HG03565 (cell line): Measurements from ENCODE around the gene P4HTM.
A peak's percentile ranks its signal among the peaks of the same experiment; 100 is the strongest.

Experiments
- ATAC-seq: cut with Tn5 transposase; IDR thresholded peaks from one replicate; pipeline ENCODE4 v1.9.1; 2021; ENCODE audit warnings: mild to moderate bottlenecking, moderate library complexity; ENCODE audit not compliant: unreplicated experiment

Gene P4HTM

GRCh38 chr3:48983096-48983495 is 6.9 kb upstream of the P4HTM start:
- no peak for ATAC-seq

GRCh38 chr3:48984663-48985062 is 5.4 kb upstream of the P4HTM start:
- ATAC-seq: no peak

- no peak for ATAC-seq
These were observed 4.1 kb upstream of the P4HTM start for GRCh38 chr3:48985831-48986376.

- ATAC-seq: no peak
These were observed 780 bp upstream of the P4HTM start for GRCh38 chr3:48989126-48989795.

- ATAC-seq: no peak
These were observed 812 bp downstream of the P4HTM start for GRCh38 chr3:48990636-48991469.

- no peak for ATAC-seq
These were observed 2.0 kb downstream of the P4HTM start for GRCh38 chr3:48991851-48992545.

- no peak for ATAC-seq
These were observed 3.8 kb downstream of the P4HTM start for GRCh38 chr3:48993834-48994233.

GRCh38 chr3:48996640-48997039 is 6.6 kb downstream of the P4HTM start:
- ATAC-seq: no peak

- ATAC-seq: no peak
These were observed 7.1 kb downstream of the P4HTM start for GRCh38 chr3:48997102-48997635.

- no peak for ATAC-seq
These were observed 7.9 kb downstream of the P4HTM start for GRCh38 chr3:48997714-48998637.

GRCh38 chr3:48999085-48999858 is 9.2 kb downstream of the P4HTM start:
- ATAC-seq: no peak

- ATAC-seq: no peak
These were observed 11.1 kb downstream of the P4HTM start for GRCh38 chr3:49001155-49001554.

GRCh38 chr3:49004352-49005302 is 14.6 kb downstream of the P4HTM start:
- no peak for ATAC-seq

GRCh38 chr3:49005303-49005680 is 15.3 kb downstream of the P4HTM start:
- no peak for ATAC-seq

- no peak for ATAC-seq
These were observed 16.0 kb downstream of the P4HTM start for GRCh38 chr3:49005998-49006397.

GRCh38 chr3:49006408-49007067 is 16.5 kb downstream of the P4HTM start:
- no peak for ATAC-seq

GRCh38 chr3:49007068-49007770 is 17.2 kb downstream of the P4HTM start, which contains the start of gene WDR6:
Gene WDR6 (plus strand): TSS chr3:49007391. CDS start chr3:49007432, 41 bp downstream.
- ATAC-seq: peak; percentile 85
